SK-N-SH treated with all-trans-retinoic acid at 6 μM for 48 hours (cell line): Measurements from ENCODE around the gene ERICH4.

Experiments used
- ARNTL ChIP-seq: fragments of 450-650 bp; formaldehyde crosslinking; IDR thresholded peaks from 2 replicates; pipeline ENCODE4 v1.5.0; 2020; ENCODE audit warnings: low read depth, mild to moderate bottlenecking, moderate library complexity, borderline replicate concordance
- POU6F1 ChIP-seq: fragments of 250-450 bp; sonication (Bioruptor Pico); IDR thresholded peaks from 2 replicates; pipeline ENCODE4 v1.8.0; 2021; ENCODE audit warnings: low read depth, mild to moderate bottlenecking, moderate library complexity, borderline replicate concordance
- ZFP3 ChIP-seq: fragments of 250-450 bp; sonication (Bioruptor Pico); IDR thresholded peaks from 2 replicates; pipeline ENCODE4 v1.5.0; 2020; ENCODE audit warnings: mild to moderate bottlenecking, moderate library complexity
- TF ChIP-seq, protein P1 (sequence below): fragments of 250-450 bp; sonication (Bioruptor Pico); IDR thresholded peaks from 2 replicates; pipeline ENCODE4 v1.8.0; 2020; ENCODE audit warnings: mild to moderate bottlenecking, moderate library complexity, borderline replicate concordance

GRCh38 chr19:41445575-41445974, 2.6 kb downstream of the ERICH4 start:
- TF ChIP-seq POU6F1 (CRISPR knock-in tag) (no peak), ZFP3 (CRISPR knock-in tag) (no peak), ARNTL (CRISPR knock-in tag) (no peak)
- TF ChIP-seq, protein P1, sequence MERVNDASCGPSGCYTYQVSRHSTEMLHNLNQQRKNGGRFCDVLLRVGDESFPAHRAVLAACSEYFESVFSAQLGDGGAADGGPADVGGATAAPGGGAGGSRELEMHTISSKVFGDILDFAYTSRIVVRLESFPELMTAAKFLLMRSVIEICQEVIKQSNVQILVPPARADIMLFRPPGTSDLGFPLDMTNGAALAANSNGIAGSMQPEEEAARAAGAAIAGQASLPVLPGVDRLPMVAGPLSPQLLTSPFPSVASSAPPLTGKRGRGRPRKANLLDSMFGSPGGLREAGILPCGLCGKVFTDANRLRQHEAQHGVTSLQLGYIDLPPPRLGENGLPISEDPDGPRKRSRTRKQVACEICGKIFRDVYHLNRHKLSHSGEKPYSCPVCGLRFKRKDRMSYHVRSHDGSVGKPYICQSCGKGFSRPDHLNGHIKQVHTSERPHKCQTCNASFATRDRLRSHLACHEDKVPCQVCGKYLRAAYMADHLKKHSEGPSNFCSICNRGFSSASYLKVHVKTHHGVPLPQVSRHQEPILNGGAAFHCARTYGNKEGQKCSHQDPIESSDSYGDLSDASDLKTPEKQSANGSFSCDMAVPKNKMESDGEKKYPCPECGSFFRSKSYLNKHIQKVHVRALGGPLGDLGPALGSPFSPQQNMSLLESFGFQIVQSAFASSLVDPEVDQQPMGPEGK, result no peak
